Right lobe of liver (tissue), 4 donors: ENCODE results near the gene NDUFB5.

ENCODE experiments used
- CTCF ChIP-seq, 4 donors: fragments of 200-600 bp in 3 of 4; fragments of 450-650 bp in 1 of 4; IDR thresholded peaks; one replicate each; pipeline versions ENCODE4 v1.5.1 to v1.8.0; 2016 to 2022; ENCODE audit warnings: antibody characterized with exemption in 4 of 4, mild to moderate bottlenecking in 2 of 4
- POLR2A ChIP-seq: fragments of 450-650 bp; IDR thresholded peaks from one replicate; pipeline ENCODE4 v1.6.1; 2017; ENCODE audit warnings: antibody characterized with exemption, mild to moderate bottlenecking
- donor health status: DM: no; HTN: no; CAD: no.
- donor health status: DM: no; HTN: no; CAD: no.
- donor health status: DM: no; HTN: yes; CAD: no.

- TF ChIP-seq CTCF (IDR thresholded peaks at IDR 0.05) (no peak), POLR2A (no peak)
These were observed 71.5 kb downstream of the NDUFB5 start for GRCh38 chr3:179676081-179676480.
